SK-N-SH (cell line): ENCODE data around the gene RGS6. TPM values are rescaled to one million over a fixed set of nuclear protein-coding genes. Genes with fewer than 3 reads are reported as not detected.

ENCODE experiments used
- CTCF ChIA-PET: fragments of 300-600, 350-600 bp; formaldehyde crosslinking; extraction: SDS; loops from one replicate; lab custom pipeline; 2021; lab: Yijun Ruan, JAX
- POLR2A ChIA-PET: fragments of 350-600 bp; sonication (Branson Sonifier 250); formaldehyde crosslinking; extraction: SDS; loops from one replicate; lab custom pipeline; 2020; ENCODE audit warnings: antibody characterized with exemption, inconsistent platforms; lab: Yijun Ruan, JAX
- DNase-seq: peaks from one replicate; pipeline ENCODE4 v3.0.0; 2012
- H2AFZ ChIP-seq: fragments of 200-600 bp; sonication (generic); 2 replicates; pipeline ENCODE4 v1.8.1; 2016; ENCODE audit warnings: antibody characterized with exemption, mild to moderate bottlenecking, low read depth
- H3F3A ChIP-seq: fragments of 200-600 bp; sonication (generic); replicated peaks from 2 replicates; pipeline ENCODE3; 2016; ENCODE audit warnings: antibody characterized with exemption, mild to moderate bottlenecking; ENCODE audit not compliant: insufficient read depth
- H3K27ac ChIP-seq, 2 experiments: fragments of 200-500 bp in 1 of 2; fragments of 200-600 bp in 1 of 2; sonication (Bioruptor generic) in 1 of 2; sonication (generic), shearing (Covaris generic) in 1 of 2; 2 replicates each; pipeline versions ENCODE4 v1.5.1 to v1.6.1; 2014 to 2016; ENCODE audit warnings: low read depth in 2 of 2, inconsistent platforms in 1 of 2, low read length in 1 of 2, mild to moderate bottlenecking in 1 of 2, mixed read lengths in 1 of 2
- H3K27me3 ChIP-seq: fragments of 200-600 bp; sonication (generic), shearing (Covaris generic); 2 replicates; pipeline ENCODE4 v1.6.1; 2016; ENCODE audit warnings: mixed run types; ENCODE audit not compliant: insufficient read depth
- H3K36me3 ChIP-seq, 2 experiments: fragments of 200-500 bp in 1 of 2; fragments of 200-600 bp in 1 of 2; sonication (Bioruptor generic) in 1 of 2; sonication (generic) in 1 of 2; replicated peaks in 1 of 2; 2 replicates each; pipeline versions ENCODE3 to v1.5.1; 2014 to 2016; ENCODE audit warnings: low read length in 1 of 2, mild to moderate bottlenecking in 1 of 2; ENCODE audit not compliant: insufficient read depth in 2 of 2, control insufficient read depth in 1 of 2
- H3K4me1 ChIP-seq, 2 experiments: fragments of 200-500 bp in 1 of 2; fragments of 200-600 bp in 1 of 2; sonication (Bioruptor generic) in 1 of 2; sonication (generic), shearing (Covaris generic) in 1 of 2; 2 replicates each; pipeline versions ENCODE4 v1.5.1 to v1.6.1; 2014 to 2016; ENCODE audit warnings: low read depth in 1 of 2, low read length in 1 of 2, mixed run types in 1 of 2; ENCODE audit not compliant: insufficient read depth in 2 of 2, control insufficient read depth in 1 of 2
- H3K4me2 ChIP-seq: fragments of 200-600 bp; sonication (generic), shearing (Covaris generic); 2 replicates; pipeline ENCODE4 v1.6.1; 2017; ENCODE audit warnings: mixed run types
- H3K4me3 ChIP-seq, 2 experiments: fragments of 200-500 bp in 1 of 2; fragments of 200-600 bp in 1 of 2; sonication (Bioruptor generic) in 1 of 2; sonication (generic), shearing (Covaris generic) in 1 of 2; 2 replicates each; pipeline versions ENCODE4 v1.5.1 to v1.8.1; 2014 to 2016; ENCODE audit warnings: low read depth in 2 of 2, inconsistent platforms in 1 of 2, low read length in 1 of 2, mild to moderate bottlenecking in 1 of 2, mixed read lengths in 1 of 2, moderate library complexity in 1 of 2
- H3K79me2 ChIP-seq: fragments of 200-600 bp; sonication (generic); 2 replicates; pipeline ENCODE4 v1.8.1; 2017; ENCODE audit warnings: mild to moderate bottlenecking; ENCODE audit not compliant: insufficient read depth
- H3K9ac ChIP-seq: fragments of 200-600 bp; sonication (generic); 2 replicates; pipeline ENCODE4 v1.6.1; 2017; ENCODE audit warnings: mixed run types
- H3K9me2 ChIP-seq: fragments of 200-600 bp; sonication (generic); 2 replicates; pipeline ENCODE4 v1.6.1; 2017; ENCODE audit warnings: mixed run types
- H3K9me3 ChIP-seq: fragments of 200-600 bp; sonication (generic); 2 replicates; pipeline ENCODE4 v1.6.1; 2017; ENCODE audit warnings: mixed run types, mild to moderate bottlenecking, moderate library complexity
- H4K20me1 ChIP-seq: fragments of 200-600 bp; sonication (generic); 2 replicates; pipeline ENCODE4 v1.6.1; 2017; ENCODE audit warnings: mild to moderate bottlenecking, mixed run types; ENCODE audit not compliant: insufficient read depth
- CHD2 ChIP-seq: fragments of 150-350 bp; IDR thresholded peaks from 2 replicates; pipeline ENCODE4 v1.6.1; 2018; ENCODE audit warnings: low read length; ENCODE audit not compliant: partially characterized antibody
- EP300 ChIP-seq, 2 experiments: IDR thresholded peaks; 2 replicates each; pipeline versions ENCODE4 v1.4.0 to v1.6.1; 2012; ENCODE audit warnings: borderline replicate concordance in 1 of 2, low read depth in 1 of 2, low read length in 1 of 2
- GABPA ChIP-seq: IDR thresholded peaks from 2 replicates; pipeline ENCODE4 v1.4.0; 2012; ENCODE audit warnings: low read depth, mild to moderate bottlenecking
- GATA2 ChIP-seq: sonication (generic); formaldehyde crosslinking; IDR thresholded peaks from 2 replicates; pipeline ENCODE4 v1.5.0; 2020; ENCODE audit warnings: mild to moderate bottlenecking, missing genetic modification reagents
- JUND ChIP-seq: IDR thresholded peaks from 2 replicates; pipeline ENCODE4 v1.4.0; 2012
- MEF2A ChIP-seq: IDR thresholded peaks from 2 replicates; pipeline ENCODE4 v1.4.0; 2012; ENCODE audit warnings: low read depth, borderline replicate concordance
- NRF1 ChIP-seq: IDR thresholded peaks from 2 replicates; pipeline ENCODE4 v1.6.1; 2012; ENCODE audit warnings: low read depth, mild to moderate bottlenecking, low read length
- POLR2AphosphoS5 ChIP-seq: IDR thresholded peaks from 2 replicates; pipeline ENCODE4 v1.6.1; 2012; ENCODE audit warnings: low read depth, low read length
- RAD21 ChIP-seq: IDR thresholded peaks from 2 replicates; pipeline ENCODE4 v1.6.1; 2012; ENCODE audit warnings: mild to moderate bottlenecking, low read length
- RCOR1 ChIP-seq: fragments of 150-350 bp; IDR thresholded peaks from 2 replicates; pipeline ENCODE4 v1.6.1; 2017; ENCODE audit warnings: antibody characterized with exemption, low read length
- RXRA ChIP-seq: IDR thresholded peaks from 2 replicates; pipeline ENCODE4 v1.4.0; 2012; ENCODE audit warnings: low read depth, mild to moderate bottlenecking, borderline replicate concordance
- SMC3 ChIP-seq: IDR thresholded peaks from 2 replicates; pipeline ENCODE4 v1.6.1; 2012; ENCODE audit warnings: low read depth, low read length, improper control_type of control experiment
- TAF1 ChIP-seq: IDR thresholded peaks from 2 replicates; pipeline ENCODE4 v1.6.1; 2012; ENCODE audit warnings: low read depth, mild to moderate bottlenecking, low read length, moderate library complexity, borderline replicate concordance
- TEAD4 ChIP-seq: IDR thresholded peaks from 2 replicates; pipeline ENCODE4 v1.4.0; 2012; ENCODE audit warnings: mild to moderate bottlenecking, borderline replicate concordance; ENCODE audit not compliant: insufficient read depth
- WGBS: methylation state at CpG from one replicate; pipeline ENCODE4 v1.1.6; 2017; ENCODE audit warnings: low lambda C conversion rate; 5-methylcytosine and 5-hydroxymethylcytosine counted together
- polyA plus RNA-seq, 3 experiments: library from polyadenylated mRNA; depleted of rRNA; stranded (reverse); fragments of >200 nt; gene quantifications; 2 replicates each; pipeline ENCODE4 v1.2.3, GENCODE V29; 2012
- TF ChIP-seq, protein P1 (sequence below): fragments of 150-350 bp; IDR thresholded peaks from 2 replicates; pipeline ENCODE4 v1.6.1; 2017; ENCODE audit warnings: antibody characterized with exemption, low read length, low read depth, borderline replicate concordance
- TF ChIP-seq, protein P2 (sequence below): IDR thresholded peaks from 2 replicates; pipeline ENCODE4 v1.4.0; 2012; ENCODE audit warnings: low read depth, borderline replicate concordance
- TF ChIP-seq, protein P3 (sequence below): IDR thresholded peaks from 2 replicates; pipeline ENCODE4 v1.6.1; 2012; ENCODE audit warnings: mild to moderate bottlenecking, low read depth, low read length, moderate library complexity
- TF ChIP-seq, protein P4 (sequence below): IDR thresholded peaks from 2 replicates; pipeline ENCODE4 v1.4.0; 2012; ENCODE audit warnings: low read depth, borderline replicate concordance

The RGS6 gene
- polyA plus RNA-seq, 1 of the 3 experiments (the other 2 are of a cell fraction) = not detected

DNA sequence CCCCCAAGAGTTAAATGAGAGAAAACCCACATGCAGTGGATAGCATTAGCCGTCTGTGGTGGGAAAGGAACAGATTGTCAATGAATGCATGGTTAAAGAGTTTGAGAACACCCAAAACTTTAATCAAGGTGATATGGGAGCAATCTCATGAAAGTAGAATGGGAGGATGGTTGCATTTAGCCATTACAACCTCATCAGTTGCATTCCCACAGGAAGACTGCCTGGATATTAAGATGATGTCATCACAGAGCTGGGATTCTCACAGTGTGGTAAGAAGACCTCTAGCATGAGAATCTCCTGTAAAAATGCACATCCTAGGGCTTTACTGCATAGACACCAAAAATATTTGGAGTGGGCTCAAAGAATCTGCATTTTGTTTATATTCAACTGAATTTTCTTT, 284.9 kb downstream of the RGS6 start:
- WGBS = 4% methylated on average over 1 of the region's 1 CpG
- Histone ChIP-seq H3K4me1 (no peaks in the 10 kb centered on the region), H3K9me2 (no peaks in the 10 kb centered on the region), H3K4me2 (no peak overlapping the region), H3K79me2 (no peaks in the 10 kb centered on the region), H3K27me3 (no peaks in the 10 kb centered on the region), H3K27ac (no peak overlapping the region), H3K9me3 (no peaks in the 10 kb centered on the region), H3K36me3 (no peaks in the 10 kb centered on the region), H2AFZ (no peak overlapping the region), H3F3A (no peaks in the 10 kb centered on the region), H3K4me3 (no peak overlapping the region), H3K9ac (no peak overlapping the region), H4K20me1 (no peaks in the 10 kb centered on the region)
- no peak for TF ChIP-seq RXRA
- no peak for TF ChIP-seq TAF1
- TF ChIP-seq POLR2AphosphoS5 = no peak
- TF ChIP-seq NRF1 = no peak
- TF ChIP-seq, protein P1, sequence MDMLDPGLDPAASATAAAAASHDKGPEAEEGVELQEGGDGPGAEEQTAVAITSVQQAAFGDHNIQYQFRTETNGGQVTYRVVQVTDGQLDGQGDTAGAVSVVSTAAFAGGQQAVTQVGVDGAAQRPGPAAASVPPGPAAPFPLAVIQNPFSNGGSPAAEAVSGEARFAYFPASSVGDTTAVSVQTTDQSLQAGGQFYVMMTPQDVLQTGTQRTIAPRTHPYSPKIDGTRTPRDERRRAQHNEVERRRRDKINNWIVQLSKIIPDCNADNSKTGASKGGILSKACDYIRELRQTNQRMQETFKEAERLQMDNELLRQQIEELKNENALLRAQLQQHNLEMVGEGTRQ = no peak
- no peak for TF ChIP-seq EP300 (IDR thresholded peaks at IDR 0.05; ENCODE audit: borderline replicate concordance in 1 of 2, low read depth in 1 of 2, low read length in 1 of 2)
- TF ChIP-seq JUND = no peak
- no peak for TF ChIP-seq GATA2 (CRISPR knock-in tag)
- TF ChIP-seq TEAD4 = no peak
- TF ChIP-seq RCOR1 = no peak
- TF ChIP-seq, protein P2, sequence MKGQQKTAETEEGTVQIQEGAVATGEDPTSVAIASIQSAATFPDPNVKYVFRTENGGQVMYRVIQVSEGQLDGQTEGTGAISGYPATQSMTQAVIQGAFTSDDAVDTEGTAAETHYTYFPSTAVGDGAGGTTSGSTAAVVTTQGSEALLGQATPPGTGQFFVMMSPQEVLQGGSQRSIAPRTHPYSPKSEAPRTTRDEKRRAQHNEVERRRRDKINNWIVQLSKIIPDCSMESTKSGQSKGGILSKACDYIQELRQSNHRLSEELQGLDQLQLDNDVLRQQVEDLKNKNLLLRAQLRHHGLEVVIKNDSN = no peak
- TF ChIP-seq, protein P3, sequence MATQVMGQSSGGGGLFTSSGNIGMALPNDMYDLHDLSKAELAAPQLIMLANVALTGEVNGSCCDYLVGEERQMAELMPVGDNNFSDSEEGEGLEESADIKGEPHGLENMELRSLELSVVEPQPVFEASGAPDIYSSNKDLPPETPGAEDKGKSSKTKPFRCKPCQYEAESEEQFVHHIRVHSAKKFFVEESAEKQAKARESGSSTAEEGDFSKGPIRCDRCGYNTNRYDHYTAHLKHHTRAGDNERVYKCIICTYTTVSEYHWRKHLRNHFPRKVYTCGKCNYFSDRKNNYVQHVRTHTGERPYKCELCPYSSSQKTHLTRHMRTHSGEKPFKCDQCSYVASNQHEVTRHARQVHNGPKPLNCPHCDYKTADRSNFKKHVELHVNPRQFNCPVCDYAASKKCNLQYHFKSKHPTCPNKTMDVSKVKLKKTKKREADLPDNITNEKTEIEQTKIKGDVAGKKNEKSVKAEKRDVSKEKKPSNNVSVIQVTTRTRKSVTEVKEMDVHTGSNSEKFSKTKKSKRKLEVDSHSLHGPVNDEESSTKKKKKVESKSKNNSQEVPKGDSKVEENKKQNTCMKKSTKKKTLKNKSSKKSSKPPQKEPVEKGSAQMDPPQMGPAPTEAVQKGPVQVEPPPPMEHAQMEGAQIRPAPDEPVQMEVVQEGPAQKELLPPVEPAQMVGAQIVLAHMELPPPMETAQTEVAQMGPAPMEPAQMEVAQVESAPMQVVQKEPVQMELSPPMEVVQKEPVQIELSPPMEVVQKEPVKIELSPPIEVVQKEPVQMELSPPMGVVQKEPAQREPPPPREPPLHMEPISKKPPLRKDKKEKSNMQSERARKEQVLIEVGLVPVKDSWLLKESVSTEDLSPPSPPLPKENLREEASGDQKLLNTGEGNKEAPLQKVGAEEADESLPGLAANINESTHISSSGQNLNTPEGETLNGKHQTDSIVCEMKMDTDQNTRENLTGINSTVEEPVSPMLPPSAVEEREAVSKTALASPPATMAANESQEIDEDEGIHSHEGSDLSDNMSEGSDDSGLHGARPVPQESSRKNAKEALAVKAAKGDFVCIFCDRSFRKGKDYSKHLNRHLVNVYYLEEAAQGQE = no peak
- POLR2A ChIA-PET = no interaction called here
- CTCF ChIA-PET = no interaction called here
- DNase-seq = no peak

DNA sequence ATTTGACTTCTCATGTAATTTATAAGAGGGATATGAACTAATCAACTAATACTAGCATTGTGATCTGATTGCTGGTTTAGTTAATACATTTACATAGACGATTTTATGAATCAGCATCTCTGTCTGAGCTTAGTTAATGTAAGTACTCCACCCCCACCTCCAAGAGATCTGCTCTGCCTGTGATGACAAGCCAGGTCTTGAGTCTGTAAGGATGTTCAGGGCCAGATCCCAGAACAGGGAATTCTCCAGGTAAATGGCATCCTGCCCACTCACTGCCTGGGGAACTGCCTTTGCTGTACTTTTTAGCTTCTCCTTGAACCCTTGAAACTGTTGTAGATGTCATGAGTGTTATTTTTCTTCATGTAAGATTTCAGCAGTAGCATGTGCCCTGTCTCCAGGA, 289.8 kb downstream of the RGS6 start:
- H3K4me1 ChIP-seq = no peaks in the 10 kb centered on the region
- H3K79me2 ChIP-seq = no peaks in the 10 kb centered on the region
- no peaks in the 10 kb centered on the region for H3K9me3 ChIP-seq
- no peaks in the 10 kb centered on the region for H3K27me3 ChIP-seq
- H3K9me2 ChIP-seq = no peaks in the 10 kb centered on the region
- H3K4me3 ChIP-seq = no peak overlapping the region
- H3K27ac ChIP-seq = no peak overlapping the region
- no peak overlapping the region for H2AFZ ChIP-seq
- DNase-seq = no peak
- no peak overlapping the region for H3K4me2 ChIP-seq
- no peaks in the 10 kb centered on the region for H3F3A ChIP-seq
- no peaks in the 10 kb centered on the region for H4K20me1 ChIP-seq
- no peaks in the 10 kb centered on the region for H3K36me3 ChIP-seq
- 6% methylated on average over 1 of the region's 1 CpG for WGBS
- POLR2A ChIA-PET = no interaction called here
- TF ChIP-seq GATA2 (CRISPR knock-in tag) = no peak
- no peak for TF ChIP-seq SMC3
- TF ChIP-seq, protein P4, sequence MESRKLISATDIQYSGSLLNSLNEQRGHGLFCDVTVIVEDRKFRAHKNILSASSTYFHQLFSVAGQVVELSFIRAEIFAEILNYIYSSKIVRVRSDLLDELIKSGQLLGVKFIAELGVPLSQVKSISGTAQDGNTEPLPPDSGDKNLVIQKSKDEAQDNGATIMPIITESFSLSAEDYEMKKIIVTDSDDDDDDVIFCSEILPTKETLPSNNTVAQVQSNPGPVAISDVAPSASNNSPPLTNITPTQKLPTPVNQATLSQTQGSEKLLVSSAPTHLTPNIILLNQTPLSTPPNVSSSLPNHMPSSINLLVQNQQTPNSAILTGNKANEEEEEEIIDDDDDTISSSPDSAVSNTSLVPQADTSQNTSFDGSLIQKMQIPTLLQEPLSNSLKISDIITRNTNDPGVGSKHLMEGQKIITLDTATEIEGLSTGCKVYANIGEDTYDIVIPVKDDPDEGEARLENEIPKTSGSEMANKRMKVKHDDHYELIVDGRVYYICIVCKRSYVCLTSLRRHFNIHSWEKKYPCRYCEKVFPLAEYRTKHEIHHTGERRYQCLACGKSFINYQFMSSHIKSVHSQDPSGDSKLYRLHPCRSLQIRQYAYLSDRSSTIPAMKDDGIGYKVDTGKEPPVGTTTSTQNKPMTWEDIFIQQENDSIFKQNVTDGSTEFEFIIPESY = no peak
- TF ChIP-seq MEF2A = no peak
- TF ChIP-seq, protein P3 = no peak
- no peak for TF ChIP-seq CHD2
- TF ChIP-seq RAD21 = no peak
- no peak for TF ChIP-seq GABPA
- TF ChIP-seq, all 33 proteins: peak for 0
- H3K9ac ChIP-seq = no peak overlapping the region
- CTCF ChIA-PET = no interaction called here
